ENCODE data around the gene DPP4. TPM values are rescaled to one million over a fixed set of nuclear protein-coding genes. Genes with fewer than 3 reads are reported as not detected.
A peak's percentile ranks its signal among the peaks of the same experiment; 100 is the strongest.
"Not testable (repeated sequence)": the region's sequence is repeated elsewhere in the genome, so short reads cannot be mapped to it uniquely, and the experiment has no call there.

The DPP4 gene
- total RNA-seq, 2 experiments from 2014 or later, result 29.9 to 30.7 TPM

GRCh38 chr2:161981679-161982250, 92.2 kb downstream of the DPP4 start:
- Mint-ChIP-seq H3K27me3 (no peaks in the 10 kb centered on the region), H3K4me1 (ENCODE audit: low read depth) (peaks cover 32% of the 10 kb centered on the region), H3K9me3 (no peaks in the 10 kb centered on the region), H3K4me3 (no peak overlapping the region), H3K36me3 (no peaks in the 10 kb centered on the region), H3K27ac (peak overlapping the region; percentile 61)
- ChIA-PET POLR2A (no interaction called here), CTCF (interaction anchor here (1.4 kb wide), 1 partner anchor 10 kb away, joined by 5 read pairs; no protein-coding TSS in a partner anchor)
- DNase-seq, result no peak
- intact Hi-C loops (cut with micrococcal nuclease), result no loop called here

- Mint-ChIP-seq H3K4me3 (no peak overlapping the region), H3K36me3 (peaks cover 2% of the 10 kb centered on the region), H3K9me3 (no peaks in the 10 kb centered on the region), H3K27me3 (no peaks in the 10 kb centered on the region), H3K4me1 (ENCODE audit: low read depth) (peaks cover 35% of the 10 kb centered on the region), H3K27ac (peak overlapping the region; percentile 61)
- intact Hi-C loops (cut with micrococcal nuclease), result no loop called here
- no peak for DNase-seq
- POLR2A ChIA-PET, result interaction anchor here (0.7 kb wide), 1 partner anchor 17 kb away, joined by 3 read pairs; no protein-coding TSS in a partner anchor
- CTCF ChIA-PET, result interaction anchor here (1.4 kb wide), 1 partner anchor 9 kb away, joined by 5 read pairs; no protein-coding TSS in a partner anchor
These were observed 93.0 kb downstream of the DPP4 start for GRCh38 chr2:161980976-161981375.

- ChIA-PET POLR2A (no interaction called here), CTCF (interaction anchor here (0.8 kb wide), 2 partner anchors 25 to 393 kb away, joined by 3 to 4 read pairs; no protein-coding TSS in a partner anchor)
- peaks cover 2% of the 10 kb centered on the region for H3K36me3 Mint-ChIP-seq
- peaks cover 45% of the 10 kb centered on the region for H3K4me1 Mint-ChIP-seq (ENCODE audit: low read depth)
- no peak for DNase-seq
- H3K27me3 Mint-ChIP-seq, result no peaks in the 10 kb centered on the region
- intact Hi-C loops (cut with micrococcal nuclease), result no loop called here
- no peak overlapping the region for H3K4me3 Mint-ChIP-seq
- H3K27ac Mint-ChIP-seq, result no peak overlapping the region
- H3K9me3 Mint-ChIP-seq, result no peaks in the 10 kb centered on the region
These were observed 94.5 kb downstream of the DPP4 start for GRCh38 chr2:161979490-161979889.

- DNase-seq; intact Hi-C loops (cut with micrococcal nuclease); H3K27me3 Mint-ChIP-seq; H3K27ac Mint-ChIP-seq; H3K4me3 Mint-ChIP-seq; POLR2A ChIA-PET; H3K9me3 Mint-ChIP-seq; H3K36me3 Mint-ChIP-seq: not testable (repeated sequence)
- CTCF ChIA-PET, result interaction anchor here (1.3 kb wide), 1 partner anchor 31 kb away, joined by 4 read pairs; no protein-coding TSS in a partner anchor
- peaks cover 47% of the 10 kb centered on the region for H3K4me1 Mint-ChIP-seq (ENCODE audit: low read depth)
These were observed 96.1 kb downstream of the DPP4 start for GRCh38 chr2:161977926-161978325.

- H3K4me3 Mint-ChIP-seq, result no peak overlapping the region
- DNase-seq, result no peak
- H3K4me1 Mint-ChIP-seq (ENCODE audit: low read depth), result peaks cover 47% of the 10 kb centered on the region
- no peak overlapping the region for H3K27ac Mint-ChIP-seq
- H3K27me3 Mint-ChIP-seq, result no peaks in the 10 kb centered on the region
- intact Hi-C loops (cut with micrococcal nuclease), result no loop called here
- CTCF ChIA-PET, result interaction anchor here (1.3 kb wide), 1 partner anchor 30 kb away, joined by 4 read pairs; no protein-coding TSS in a partner anchor
- POLR2A ChIA-PET, result no interaction called here
- H3K36me3 Mint-ChIP-seq, result peaks cover 2% of the 10 kb centered on the region
- H3K9me3 Mint-ChIP-seq, result no peaks in the 10 kb centered on the region
These were observed 97.1 kb downstream of the DPP4 start for GRCh38 chr2:161976917-161977316.

- ChIA-PET CTCF (no interaction called here), POLR2A (no interaction called here)
- no peaks in the 10 kb centered on the region for H3K9me3 Mint-ChIP-seq
- peaks cover 2% of the 10 kb centered on the region for H3K36me3 Mint-ChIP-seq
- intact Hi-C loops (cut with micrococcal nuclease), result no loop called here
- H3K27ac Mint-ChIP-seq, result peak overlapping the region; percentile 28
- H3K27me3 Mint-ChIP-seq, result no peaks in the 10 kb centered on the region
- peaks cover 42% of the 10 kb centered on the region for H3K4me1 Mint-ChIP-seq (ENCODE audit: low read depth)
- H3K4me3 Mint-ChIP-seq, result no peak overlapping the region
- DNase-seq, result no peak
These were observed 97.7 kb downstream of the DPP4 start for GRCh38 chr2:161976295-161976694.

GRCh38 chr2:161975813-161976160, 98.2 kb downstream of the DPP4 start:
- ChIA-PET POLR2A (no interaction called here), CTCF (no interaction called here)
- Mint-ChIP-seq H3K9me3 (no peaks in the 10 kb centered on the region), H3K27ac (peak overlapping the region; percentile 35), H3K4me3 (no peak overlapping the region), H3K4me1 (ENCODE audit: low read depth) (peaks cover 37% of the 10 kb centered on the region), H3K27me3 (no peaks in the 10 kb centered on the region), H3K36me3 (peaks cover 2% of the 10 kb centered on the region)
- no peak for DNase-seq
- intact Hi-C loops (cut with micrococcal nuclease), result no loop called here

GRCh38 chr2:161975062-161975812, 98.8 kb downstream of the DPP4 start:
- Mint-ChIP-seq H3K27me3 (no peaks in the 10 kb centered on the region), H3K4me3 (no peak overlapping the region), H3K4me1 (ENCODE audit: low read depth) (peaks cover 34% of the 10 kb centered on the region), H3K9me3 (no peaks in the 10 kb centered on the region), H3K27ac (peak overlapping the region; percentile 35), H3K36me3 (peaks cover 2% of the 10 kb centered on the region)
- no peak for DNase-seq
- intact Hi-C loops (cut with micrococcal nuclease), result no loop called here
- ChIA-PET CTCF (no interaction called here), POLR2A (no interaction called here)

- no peaks in the 10 kb centered on the region for H3K27me3 Mint-ChIP-seq
- H3K36me3 Mint-ChIP-seq, result peaks cover 2% of the 10 kb centered on the region
- no peaks in the 10 kb centered on the region for H3K9me3 Mint-ChIP-seq
- ChIA-PET CTCF (no interaction called here), POLR2A (no interaction called here)
- intact Hi-C loops (cut with micrococcal nuclease), result no loop called here
- no peak for DNase-seq
- H3K27ac Mint-ChIP-seq, result peak overlapping the region; percentile 44
- H3K4me3 Mint-ChIP-seq, result no peak overlapping the region
- peaks cover 27% of the 10 kb centered on the region for H3K4me1 Mint-ChIP-seq (ENCODE audit: low read depth)
These were observed 99.6 kb downstream of the DPP4 start for GRCh38 chr2:161974461-161974860.

- no peak for DNase-seq
- H3K9me3 Mint-ChIP-seq, result no peaks in the 10 kb centered on the region
- peaks cover 24% of the 10 kb centered on the region for H3K4me1 Mint-ChIP-seq (ENCODE audit: low read depth)
- CTCF ChIA-PET, result interaction anchor here (0.7 to 1.9 kb wide), 4 partner anchors 9 to 180 kb away, joined by 3 to 5 read pairs (median 4); no protein-coding TSS in a partner anchor
- POLR2A ChIA-PET, result no interaction called here
- intact Hi-C loops (cut with micrococcal nuclease), result no loop called here
- no peaks in the 10 kb centered on the region for H3K27me3 Mint-ChIP-seq
- H3K27ac Mint-ChIP-seq, result no peak overlapping the region
- H3K4me3 Mint-ChIP-seq, result no peak overlapping the region
- peaks cover 2% of the 10 kb centered on the region for H3K36me3 Mint-ChIP-seq
These were observed 101.1 kb downstream of the DPP4 start for GRCh38 chr2:161972866-161973265.

- H3K4me3 Mint-ChIP-seq, result no peak overlapping the region
- H3K36me3 Mint-ChIP-seq, result peaks cover 2% of the 10 kb centered on the region
- H3K27ac Mint-ChIP-seq, result no peak overlapping the region
- ChIA-PET POLR2A (no interaction called here), CTCF (interaction anchor here (1.0 to 1.9 kb wide), 4 partner anchors 9 to 181 kb away, joined by 3 to 5 read pairs (median 4); no protein-coding TSS in a partner anchor)
- intact Hi-C loops (cut with micrococcal nuclease), result no loop called here
- peaks cover 26% of the 10 kb centered on the region for H3K4me1 Mint-ChIP-seq (ENCODE audit: low read depth)
- no peaks in the 10 kb centered on the region for H3K9me3 Mint-ChIP-seq
- DNase-seq, result no peak
- H3K27me3 Mint-ChIP-seq, result peaks cover 1% of the 10 kb centered on the region
These were observed 101.8 kb downstream of the DPP4 start for GRCh38 chr2:161972232-161972631.

GRCh38 chr2:161971551-161971950, 102.5 kb downstream of the DPP4 start:
- CTCF ChIA-PET, result interaction anchor here (1.0 to 1.6 kb wide), 3 partner anchors 10 to 25 kb away, joined by 3 to 5 read pairs (median 3); no protein-coding TSS in a partner anchor
- Mint-ChIP-seq H3K27ac (no peak overlapping the region), H3K4me3 (no peak overlapping the region), H3K27me3 (peaks cover 1% of the 10 kb centered on the region), H3K9me3 (no peaks in the 10 kb centered on the region), H3K4me1 (ENCODE audit: low read depth) (peaks cover 27% of the 10 kb centered on the region), H3K36me3 (peaks cover 2% of the 10 kb centered on the region)
- intact Hi-C loops (cut with micrococcal nuclease), result no loop called here
- POLR2A ChIA-PET, result no interaction called here
- no peak for DNase-seq

All from activated CD4-positive, alpha-beta memory T cell treated with anti-CD3 and anti-CD28 coated beads for 36 hours (primary cell).